ENCODE data around the gene PREX1.
"Not testable (repeated sequence)": the region's sequence is repeated elsewhere in the genome, so short reads cannot be mapped to it uniquely, and the experiment has no call there.

Gene PREX1

DNA sequence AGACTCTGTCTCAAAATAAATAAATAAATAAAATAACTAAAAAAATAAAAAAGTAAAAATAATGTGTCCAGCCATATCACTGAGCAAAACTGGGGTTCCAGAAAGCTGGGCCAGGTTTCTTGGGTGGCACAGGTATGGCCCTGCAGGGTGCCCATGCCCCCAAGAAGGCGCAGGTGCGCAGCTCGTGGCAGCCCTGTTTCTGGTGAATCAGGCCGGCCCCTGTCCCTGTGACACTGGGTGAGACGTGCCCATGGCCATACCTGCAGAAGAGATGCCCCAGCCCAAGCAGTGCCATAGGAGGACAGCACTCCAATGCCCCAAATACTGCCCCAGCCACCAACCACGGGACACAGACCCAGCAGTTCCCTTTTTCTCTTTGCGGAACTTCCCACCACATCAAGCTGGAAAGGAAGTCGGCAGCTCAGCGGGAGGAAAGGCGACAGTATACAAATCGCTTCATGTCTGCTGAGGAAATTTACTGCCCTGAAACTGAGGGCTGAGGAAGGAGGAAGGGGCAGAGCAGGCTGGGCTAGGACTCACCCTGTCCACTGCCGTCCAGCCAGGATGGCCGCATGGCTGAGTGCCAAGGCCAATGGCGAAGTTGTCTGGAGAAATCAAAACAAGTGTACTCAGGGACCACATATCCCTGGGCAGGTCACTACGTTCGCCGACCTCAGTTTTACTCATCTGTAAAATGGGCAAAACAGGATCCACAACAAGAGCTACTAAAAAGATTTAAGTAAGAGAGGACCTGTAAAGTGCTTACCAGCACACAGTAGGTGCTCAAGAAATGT is 55.4 kb downstream of the PREX1 start:
- no peak for DNase-seq (ENCODE audit: low spot score)

DNA sequence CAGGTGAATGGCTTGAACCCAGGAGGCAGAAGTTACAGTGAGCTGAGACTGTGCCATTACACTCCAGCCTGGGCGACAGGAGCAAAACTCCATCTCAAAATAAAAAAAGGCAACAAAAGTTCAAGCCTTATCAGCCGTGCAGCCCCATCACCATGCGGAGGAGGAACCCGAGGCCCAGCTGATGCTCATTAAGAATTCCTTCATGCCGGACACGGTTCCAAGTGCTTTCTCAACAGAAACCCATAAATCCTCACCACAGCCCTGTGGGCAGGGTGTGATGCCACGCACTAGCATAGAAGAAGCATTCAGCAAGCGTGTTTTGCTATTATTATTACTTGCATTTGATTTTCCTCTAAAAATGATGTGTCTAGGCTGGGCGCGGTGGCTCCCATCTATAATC is 56.3 kb downstream of the PREX1 start:
- no peak for DNase-seq (ENCODE audit: low spot score)

DNA sequence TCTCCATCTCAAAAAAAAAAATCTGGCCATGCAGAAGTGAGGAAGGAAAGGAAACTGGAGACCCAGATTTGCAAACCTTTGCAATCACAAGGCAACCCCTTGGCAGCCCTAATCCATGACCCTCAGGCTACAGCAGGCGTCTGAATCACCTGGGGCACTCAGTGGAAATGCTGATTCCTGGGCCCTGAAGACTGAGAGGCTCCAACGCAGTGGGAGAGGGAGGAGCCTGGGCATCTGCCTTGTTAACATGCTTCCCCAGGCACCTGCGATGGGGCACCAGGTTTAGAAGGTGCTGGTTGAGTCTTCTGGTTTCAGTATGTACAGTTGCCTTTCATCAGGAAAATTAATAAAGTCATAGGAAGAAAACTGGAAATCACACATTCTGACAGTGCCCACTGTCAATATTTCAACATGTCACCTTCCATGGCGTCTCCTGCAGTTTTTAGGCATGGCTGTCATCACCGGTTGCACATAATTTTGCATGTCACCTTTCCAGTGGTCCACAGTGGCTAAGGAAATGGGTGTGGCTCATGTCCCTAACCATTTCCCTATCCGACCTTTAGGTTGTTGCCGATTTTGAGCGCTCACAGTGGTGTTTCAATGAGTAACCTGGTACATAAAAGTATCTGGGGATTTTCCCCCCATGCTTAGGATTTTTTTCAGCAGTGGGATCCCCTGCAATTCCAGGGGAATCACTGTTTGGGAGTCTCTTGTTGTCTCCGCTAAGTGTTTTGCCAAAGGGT is 56.9 kb downstream of the PREX1 start:
- DNase-seq (ENCODE audit: low spot score) = no peak

- peak; percentile 37 for DNase-seq (ENCODE audit: low spot score)
Observed at GRCh38 chr20:48769069-48769983, 58.5 kb downstream of the PREX1 start.

DNA sequence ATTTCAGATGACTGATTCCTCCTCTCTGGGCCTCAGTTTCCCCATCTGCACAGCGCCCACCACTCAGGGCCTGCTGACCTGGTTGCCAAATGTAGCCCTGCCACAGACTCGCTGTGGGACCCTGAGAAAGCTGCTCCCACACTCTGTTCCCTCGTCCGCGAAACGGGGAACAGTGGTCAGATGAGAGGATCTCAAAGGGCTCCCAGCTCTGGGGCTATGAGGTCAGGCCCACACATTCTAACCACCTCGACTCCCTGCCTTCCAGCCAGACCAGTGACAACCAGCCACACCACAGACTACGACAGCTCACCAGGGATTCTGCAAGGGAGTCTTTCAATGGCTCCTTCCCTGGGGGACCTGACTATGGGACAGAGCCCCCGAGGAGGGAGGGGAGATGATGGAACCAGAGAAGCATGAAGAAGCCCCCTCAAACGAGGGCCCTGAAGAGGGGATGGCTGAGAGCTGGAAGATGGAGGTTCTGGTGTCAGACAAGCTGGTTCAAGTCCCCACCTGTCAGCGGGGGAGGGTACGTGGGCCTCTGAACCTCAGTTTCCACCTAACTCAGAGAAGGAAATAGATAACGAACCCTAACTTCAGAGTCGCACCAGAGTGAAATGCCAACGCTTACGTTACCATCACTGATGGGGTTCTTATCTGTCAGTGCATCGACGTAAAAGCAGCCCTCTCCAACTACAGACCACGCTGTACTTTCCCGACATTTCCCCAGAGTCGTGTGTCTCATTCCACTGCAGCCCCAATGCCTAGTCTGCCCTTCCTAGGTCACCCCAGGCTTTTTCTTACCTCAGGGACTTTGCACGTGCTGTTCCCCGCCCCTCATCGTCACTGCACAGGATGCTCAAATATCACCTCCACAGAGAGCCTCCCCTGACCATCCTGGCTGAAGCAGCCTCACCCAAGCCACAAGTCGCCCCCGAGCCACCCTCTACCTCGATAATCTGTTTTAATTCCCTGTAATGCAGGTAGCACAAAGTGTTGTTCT is 60.5 kb downstream of the PREX1 start:
- no peak for DNase-seq (ENCODE audit: low spot score)

DNA sequence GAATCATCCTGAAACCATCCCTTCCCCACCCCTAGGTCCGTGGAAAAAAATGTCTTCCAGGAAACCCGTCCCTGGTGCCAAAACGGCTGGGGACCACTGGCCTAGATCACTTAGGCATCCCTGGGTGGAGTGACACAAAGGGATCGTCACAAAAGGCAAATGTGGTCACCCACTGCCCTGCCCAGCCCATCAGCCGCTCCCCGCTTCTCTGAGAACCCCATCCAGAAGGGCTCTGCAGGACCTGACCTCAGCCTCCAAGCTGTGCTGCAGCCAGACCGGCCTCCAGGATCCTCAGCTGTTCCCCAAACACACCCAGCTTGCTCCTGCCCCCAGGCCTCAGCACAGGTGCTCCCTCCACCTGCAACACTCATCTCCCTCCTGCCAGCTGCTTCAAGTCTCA is 61.6 kb downstream of the PREX1 start:
- DNase-seq (ENCODE audit: low spot score) = no peak

DNA sequence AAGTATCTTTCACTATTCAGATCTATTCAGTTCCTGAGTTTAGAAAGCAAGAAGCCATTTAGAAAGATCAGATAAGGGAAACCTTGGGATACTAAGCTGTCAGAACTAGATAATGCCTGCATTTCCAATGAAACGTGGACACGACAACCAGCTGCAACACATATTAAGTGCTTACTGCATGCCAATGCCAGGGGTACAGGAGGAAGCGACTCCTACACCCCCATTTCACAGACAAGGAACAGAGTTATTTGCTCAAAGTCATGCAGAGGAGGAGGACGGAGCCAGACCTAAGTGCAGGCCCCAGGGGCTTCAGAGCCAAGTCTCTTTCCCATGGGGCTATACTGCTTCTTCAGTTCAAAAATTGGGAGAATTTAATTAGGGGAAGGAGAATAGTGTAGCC is 62.4 kb downstream of the PREX1 start:
- DNase-seq (ENCODE audit: low spot score) = no peak

GRCh38 chr20:48763216-48763914 is 64.4 kb downstream of the PREX1 start:
- DNase-seq (ENCODE audit: low spot score) = no peak

GRCh38 chr20:48761874-48762273 is 65.9 kb downstream of the PREX1 start:
- DNase-seq (ENCODE audit: low spot score) = no peak

- DNase-seq (ENCODE audit: low spot score) = no peak
Observed at GRCh38 chr20:48761023-48761785, 66.6 kb downstream of the PREX1 start.

DNA sequence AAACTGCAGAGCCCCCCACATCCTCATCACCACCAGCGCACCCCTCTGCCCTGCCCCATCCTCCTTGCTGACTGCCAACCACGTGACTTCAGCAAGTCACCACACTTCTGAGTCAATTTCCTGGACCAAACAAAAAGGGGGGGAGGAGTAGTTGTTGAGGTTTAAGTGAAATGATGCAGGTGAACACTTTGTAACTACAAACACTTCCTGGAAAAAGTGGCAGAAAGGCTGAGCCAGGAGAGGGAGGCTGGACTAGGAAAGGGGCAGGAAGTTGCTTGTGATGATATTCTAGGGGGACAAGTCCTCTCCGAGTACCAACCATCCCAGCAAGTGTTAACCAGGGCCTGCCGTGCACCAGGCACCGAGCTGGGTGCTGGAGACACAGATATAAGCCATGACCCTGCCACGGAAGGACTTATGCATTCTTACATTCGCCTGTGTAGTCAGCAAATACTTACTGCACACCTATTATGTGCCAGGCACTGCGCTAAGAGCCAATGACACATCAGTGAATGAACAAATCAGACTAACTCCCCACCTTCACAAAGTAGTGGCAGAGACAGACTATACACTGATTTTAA is 67.3 kb downstream of the PREX1 start:
- peak; percentile 50 for DNase-seq (ENCODE audit: low spot score)

DNA sequence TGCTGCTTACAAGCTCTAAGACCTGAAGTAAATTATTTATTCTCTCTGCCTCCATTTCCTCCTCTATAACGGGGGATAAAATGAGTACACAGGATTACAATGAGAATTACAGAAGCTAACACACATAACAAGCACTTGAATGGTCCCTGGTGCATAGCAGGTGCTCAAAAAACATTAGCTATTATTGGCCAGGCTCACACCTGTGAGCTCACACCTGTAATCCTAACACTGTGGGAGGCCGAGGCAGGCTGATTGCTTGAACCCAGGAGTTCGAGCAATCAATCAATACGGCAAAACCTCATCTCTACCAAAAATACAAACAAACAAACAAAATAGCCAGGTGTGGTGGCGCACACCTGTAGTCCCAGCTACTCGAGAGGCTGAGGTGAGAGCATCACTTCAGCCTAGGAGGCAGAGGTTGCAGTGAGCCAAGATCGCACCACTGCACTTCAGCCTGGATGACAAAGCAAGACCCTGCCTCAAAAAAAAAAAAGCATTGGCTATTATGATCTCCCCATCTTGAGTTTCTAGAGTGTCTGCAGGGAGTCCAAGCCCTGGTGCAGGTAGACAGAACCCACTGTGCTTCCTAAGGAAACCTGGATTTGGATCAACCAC is 68.1 kb downstream of the PREX1 start:
- no peak for DNase-seq (ENCODE audit: low spot score)

DNA sequence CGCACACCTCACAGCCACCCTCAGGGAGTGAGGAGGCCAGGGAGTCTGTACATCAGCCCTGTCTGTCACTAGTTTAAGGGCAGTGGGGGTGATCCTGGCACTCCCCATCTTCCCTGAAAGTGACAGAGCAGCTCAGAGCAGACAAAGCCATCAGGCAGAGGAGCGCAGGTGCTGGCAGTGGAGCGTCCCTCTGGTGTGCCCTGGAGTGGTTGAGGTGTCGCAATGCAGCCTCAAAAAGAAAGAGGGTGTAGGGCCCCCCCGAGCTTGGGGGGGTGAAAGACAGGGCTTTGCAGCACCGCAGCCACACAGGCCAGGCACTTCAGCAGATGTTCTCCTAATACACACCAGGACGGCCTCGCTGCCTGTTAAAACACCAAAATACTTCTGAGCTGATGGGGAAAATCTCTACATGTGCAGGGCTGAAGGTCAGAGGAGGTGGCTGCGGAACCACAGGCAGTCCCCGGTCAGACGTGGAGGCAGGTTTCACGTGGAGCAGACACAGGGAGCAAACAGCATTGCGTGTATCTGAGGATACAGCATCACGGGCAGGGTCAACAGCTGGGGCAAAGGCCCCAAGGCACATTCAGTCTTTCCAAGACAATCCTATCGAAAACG is 69.5 kb downstream of the PREX1 start:
- no peak for DNase-seq (ENCODE audit: low spot score)

DNA sequence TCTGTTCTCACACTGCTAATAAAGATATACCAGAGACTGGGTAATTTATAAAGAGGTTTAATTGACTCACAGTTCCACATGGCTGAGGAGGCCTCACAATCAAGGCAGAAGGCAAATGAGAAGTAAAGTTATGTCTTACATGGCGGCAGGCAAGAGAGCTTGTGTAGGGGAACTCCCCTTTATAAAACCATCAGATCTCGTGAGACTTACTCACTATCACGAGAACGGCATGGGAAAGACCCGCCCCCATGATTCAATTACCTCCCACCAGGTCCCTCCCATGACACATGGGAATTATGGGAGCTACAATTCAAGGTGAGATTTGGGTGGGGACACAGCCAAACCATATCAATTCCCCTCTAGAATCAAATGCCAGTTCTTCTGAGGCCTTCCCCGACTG is 71.0 kb downstream of the PREX1 start:
- DNase-seq (ENCODE audit: low spot score) = not testable (repeated sequence)

- no peak for DNase-seq (ENCODE audit: low spot score)
Observed at GRCh38 chr20:48754292-48754691, 73.5 kb downstream of the PREX1 start.

DNA sequence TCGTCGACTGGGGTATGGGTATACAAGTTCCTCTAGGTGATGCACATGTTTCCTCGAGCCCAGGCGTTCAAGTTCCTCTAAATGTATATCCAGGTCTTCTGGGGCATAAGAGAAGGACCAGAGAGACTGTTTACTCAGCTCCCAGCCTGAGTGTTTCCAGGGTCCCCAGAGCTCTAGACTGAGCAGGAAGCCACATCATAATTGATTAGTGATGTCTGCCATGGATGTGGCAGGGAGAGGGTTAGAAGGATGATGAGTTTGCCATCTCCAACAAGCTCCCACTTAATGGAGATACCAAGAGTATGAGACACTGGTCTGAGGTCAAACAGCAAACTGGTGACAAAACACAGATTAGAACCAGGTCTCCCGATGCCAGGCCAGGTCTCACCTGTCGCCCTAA is 74.8 kb downstream of the PREX1 start:
- DNase-seq (ENCODE audit: low spot score) = no peak

GRCh38 chr20:48751871-48752270 is 75.9 kb downstream of the PREX1 start:
- no peak for DNase-seq (ENCODE audit: low spot score)

DNA sequence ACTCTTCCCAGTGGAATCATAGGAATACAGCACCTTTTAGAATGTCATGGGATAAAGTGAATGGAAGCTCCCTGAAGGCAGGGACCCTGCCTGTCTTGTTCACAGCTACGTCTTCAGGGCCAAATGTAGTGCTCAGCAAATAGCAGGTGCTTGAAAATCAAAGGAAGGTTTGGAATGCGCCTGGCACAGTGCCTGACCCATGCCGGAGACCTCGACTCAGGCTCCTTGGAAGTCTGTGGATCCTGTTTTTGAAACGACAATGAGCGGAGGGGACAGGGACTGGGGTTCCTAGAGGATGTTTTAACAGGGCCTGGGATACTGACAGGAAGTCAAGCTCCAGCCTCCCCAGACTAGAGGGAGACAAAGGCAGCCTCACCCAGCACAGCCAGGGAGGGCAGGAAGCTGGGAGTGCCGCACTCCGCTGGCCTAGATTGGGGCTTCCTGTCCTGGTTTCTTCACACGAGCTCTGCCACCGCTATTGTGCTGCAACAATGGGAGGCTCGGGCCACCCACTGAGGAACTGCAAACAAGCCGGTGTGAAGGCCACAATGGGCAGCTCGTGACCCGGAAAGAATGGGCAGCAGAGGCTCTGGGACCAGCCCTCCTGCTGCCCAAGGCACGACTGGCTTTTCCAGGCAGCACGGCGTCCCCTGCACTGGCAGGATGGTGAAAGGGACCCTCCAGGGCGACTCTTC is 76.7 kb downstream of the PREX1 start:
- DNase-seq (ENCODE audit: low spot score) = peak; percentile 38

All from SW480 (cell line).